T-helper 17 cell (primary cell): ENCODE data around the gene ZFHX2. TPM values are rescaled to one million over a fixed set of nuclear protein-coding genes. Genes with fewer than 3 reads are reported as not detected.

Experiments used
- ATAC-seq: fragments of 150-1000 bp; cut with Tn5 transposase; 2 replicates; pipeline ENCODE4 v1.10.0; 2021; ENCODE audit warnings: mild to moderate bottlenecking, moderate library complexity
- DNase-seq, 3 donors: peaks; one replicate each; pipeline versions ENCODE4 v3.0.0 to v3.0.0-alpha.2; 2020 to 2021
- H3K9me3 ChIP-seq: one replicate; pipeline ENCODE4 v1.7.0; 2013; ENCODE audit warnings: low read length, mild to moderate bottlenecking; ENCODE audit not compliant: control insufficient read depth, poor library complexity, severe bottlenecking
- H3K27ac Mint-ChIP-seq: one replicate; pipeline ENCODE4 v1.8.0; 2022; ENCODE audit warnings: mild to moderate bottlenecking, moderate library complexity, mixed read lengths
- H3K27me3 Mint-ChIP-seq: one replicate; pipeline ENCODE4 v1.8.0; 2022; ENCODE audit warnings: mixed read lengths
- H3K36me3 Mint-ChIP-seq: one replicate; pipeline ENCODE4 v1.8.0; 2022; ENCODE audit warnings: low read depth, mixed read lengths
- H3K4me1 Mint-ChIP-seq: one replicate; pipeline ENCODE4 v1.8.0; 2022; ENCODE audit warnings: mild to moderate bottlenecking, mixed read lengths
- H3K4me3 Mint-ChIP-seq: one replicate; pipeline ENCODE4 v1.8.0; 2022; ENCODE audit warnings: mild to moderate bottlenecking, moderate library complexity, mixed read lengths
- total RNA-seq, 4 donors: library from RNA in 2 of 4; stranded (reverse) in 2 of 4; gene quantifications; one replicate each; pipeline ENCODE4 v1.2.3 and lab custom pipeline; 2022 to 2026

Gene ZFHX2
- total RNA-seq, 2 donors from 2014 or later: 0.16 to 0.27 TPM

DNA sequence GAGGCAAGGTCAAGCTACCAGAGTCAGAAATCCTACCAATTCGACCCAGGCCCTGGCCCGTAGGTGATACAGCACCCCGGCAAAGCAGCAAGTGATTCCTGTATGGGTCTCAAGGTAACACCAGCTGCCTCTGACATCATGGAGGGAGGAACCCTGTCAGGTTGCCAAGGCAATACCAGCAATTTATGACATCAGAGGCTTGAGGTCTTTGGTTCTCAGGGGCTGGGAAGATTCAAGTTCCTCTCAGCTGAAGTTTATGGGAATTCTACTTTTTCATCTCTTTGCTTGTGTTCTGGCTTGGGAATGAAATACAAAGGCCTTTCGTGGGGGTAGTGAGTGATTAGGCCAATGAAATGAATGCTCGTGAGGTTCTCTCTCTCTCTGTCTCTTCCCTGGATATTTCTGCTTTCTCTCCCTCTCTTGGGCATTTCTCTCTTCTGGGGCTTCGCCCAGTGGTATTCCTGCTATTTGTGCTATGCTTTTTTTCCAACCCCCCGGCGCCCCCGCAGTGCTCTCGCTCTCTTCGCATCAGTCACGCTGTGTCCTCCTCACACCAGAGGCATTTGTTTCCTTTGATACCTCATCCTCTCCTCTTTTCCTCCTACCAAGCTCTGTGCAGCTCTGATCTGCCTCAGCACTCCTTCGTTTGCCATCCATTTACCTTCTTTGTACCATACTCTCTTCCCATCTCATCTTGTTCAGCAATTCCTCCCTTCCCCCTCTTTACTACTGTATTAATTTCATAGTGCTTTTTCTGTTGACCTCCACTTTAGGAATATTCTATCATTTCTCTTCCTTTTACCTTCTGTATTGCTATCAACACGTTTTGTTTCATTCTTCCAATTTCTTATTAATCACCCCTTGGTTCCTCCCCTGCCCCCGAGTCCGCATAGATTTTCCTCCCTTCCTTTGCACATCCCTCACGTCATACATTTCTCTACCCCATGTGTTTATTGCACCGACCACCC, 2.9 kb downstream of the ZFHX2 start:
- no peak overlapping the region for H3K4me3 Mint-ChIP-seq
- DNase-seq (no peak), ATAC-seq (no peak)
- H3K4me1 Mint-ChIP-seq: peaks cover 9% of the 10 kb centered on the region
- peaks cover 6% of the 10 kb centered on the region for H3K27me3 Mint-ChIP-seq
- no peak overlapping the region for H3K27ac Mint-ChIP-seq
- peaks cover 2% of the 10 kb centered on the region for H3K36me3 Mint-ChIP-seq
- H3K9me3 ChIP-seq: no peaks in the 10 kb centered on the region

GRCh38 chr14:23547924-23548323, 3.6 kb downstream of the ZFHX2 start:
- ATAC-seq: no peak
- Mint-ChIP-seq H3K36me3 (peaks cover 2% of the 10 kb centered on the region), H3K4me1 (peaks cover 9% of the 10 kb centered on the region), H3K27me3 (peaks cover 6% of the 10 kb centered on the region), H3K4me3 (no peak overlapping the region), H3K27ac (no peak overlapping the region)
- no peak for DNase-seq
- no peaks in the 10 kb centered on the region for H3K9me3 ChIP-seq

DNA sequence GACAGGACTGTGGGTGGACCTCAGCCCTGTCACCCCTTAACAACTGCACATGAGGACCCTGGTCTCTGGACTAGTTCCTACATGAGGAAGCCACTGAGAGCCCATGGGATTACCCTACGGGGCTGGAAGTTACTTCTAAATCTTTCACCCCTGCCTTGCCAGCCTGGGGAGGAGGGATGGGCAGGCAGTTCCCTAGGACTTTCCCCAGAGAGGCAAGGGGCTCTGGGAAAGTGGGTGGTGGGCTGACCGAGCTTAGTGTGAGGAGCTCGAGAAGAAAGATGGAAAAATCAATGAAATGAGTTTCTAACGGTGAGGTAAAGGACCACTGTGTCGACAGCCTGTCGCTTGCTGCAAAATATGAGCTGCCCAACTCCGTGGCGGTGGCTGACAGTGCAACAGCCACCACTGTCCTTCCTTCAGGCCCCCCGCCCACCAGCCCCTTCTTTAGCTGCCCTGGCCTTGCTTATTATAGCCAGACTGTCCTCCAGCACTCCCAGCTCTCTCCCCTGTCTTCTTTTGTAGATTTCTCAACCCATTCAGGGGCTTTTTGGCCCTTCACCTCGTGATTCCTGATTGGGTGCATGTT, 5.0 kb downstream of the ZFHX2 start:
- Mint-ChIP-seq H3K4me3 (no peak overlapping the region), H3K27me3 (peaks cover 14% of the 10 kb centered on the region)

DNA sequence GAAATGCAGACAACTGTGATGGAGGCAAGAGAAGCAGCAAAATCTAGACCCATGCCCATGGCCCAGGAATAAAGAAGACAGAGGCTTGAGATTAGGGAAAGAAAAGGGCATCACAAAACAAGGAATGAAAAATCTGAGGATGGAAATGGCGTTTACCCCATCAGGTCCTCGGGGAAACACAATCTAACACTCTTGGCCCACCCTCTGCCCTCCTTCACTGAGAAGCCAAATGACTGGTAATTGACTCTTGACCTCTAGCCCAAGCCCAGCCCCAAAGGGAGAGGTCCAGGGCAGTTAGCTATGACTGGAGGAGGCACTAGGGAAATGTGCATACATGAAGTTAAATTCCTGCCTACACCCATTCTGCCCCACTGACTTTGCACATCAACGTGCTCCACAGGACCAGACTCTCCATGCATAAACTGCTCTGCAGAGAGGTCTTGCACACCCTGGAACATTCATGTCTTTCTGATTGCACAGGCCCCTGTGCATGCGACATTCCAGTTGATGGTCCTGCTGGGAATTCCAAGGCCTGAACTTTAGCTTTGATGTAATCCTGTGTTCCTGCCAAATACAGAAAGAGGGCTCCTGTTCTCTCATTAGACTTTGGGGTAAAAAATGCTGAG, 5.7 kb downstream of the ZFHX2 start:
- Mint-ChIP-seq H3K27me3 (peaks cover 14% of the 10 kb centered on the region), H3K4me1 (peaks cover 9% of the 10 kb centered on the region), H3K4me3 (no peak overlapping the region), H3K27ac (peak overlapping the region; percentile 16), H3K36me3 (peaks cover 6% of the 10 kb centered on the region)
- DNase-seq (no peak), ATAC-seq (no peak)
- H3K9me3 ChIP-seq: no peaks in the 10 kb centered on the region

More for the DNA sequence above, 5.0 kb downstream of the ZFHX2 start:
- DNase-seq: no peak
- no peak for ATAC-seq
- Mint-ChIP-seq H3K27ac (no peak overlapping the region), H3K4me1 (peaks cover 11% of the 10 kb centered on the region), H3K36me3 (peaks cover 6% of the 10 kb centered on the region)
- H3K9me3 ChIP-seq: no peaks in the 10 kb centered on the region

- peak overlapping the region; percentile 1 for H3K4me3 Mint-ChIP-seq
- H3K36me3 Mint-ChIP-seq: peaks cover 6% of the 10 kb centered on the region
- H3K27me3 Mint-ChIP-seq: peaks cover 14% of the 10 kb centered on the region
- H3K9me3 ChIP-seq: no peaks in the 10 kb centered on the region
- H3K27ac Mint-ChIP-seq: peak overlapping the region; percentile 16
- ATAC-seq: no peak
- DNase-seq: no peak
- H3K4me1 Mint-ChIP-seq: peaks cover 9% of the 10 kb centered on the region
Measured at GRCh38 chr14:23544511-23545447, 6.8 kb downstream of the ZFHX2 start.

DNA sequence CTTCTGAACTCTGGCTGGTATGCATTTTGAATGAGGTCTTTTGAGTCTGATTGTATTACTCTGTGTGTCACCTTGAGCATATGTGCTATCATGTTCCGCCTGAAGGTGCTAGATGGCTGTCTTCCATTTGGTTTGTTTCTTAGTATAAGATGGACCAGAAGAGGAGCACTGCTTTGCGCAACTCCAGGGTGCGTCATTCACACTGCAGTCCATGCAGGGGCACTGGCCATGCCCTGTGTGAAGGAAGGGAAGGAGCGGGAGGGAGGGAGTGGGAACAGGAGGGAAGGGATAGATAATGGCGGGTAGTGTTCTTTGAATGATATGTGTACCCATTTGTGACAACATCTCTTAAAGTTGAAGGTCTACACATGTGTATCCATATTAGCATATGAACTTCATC, 8.2 kb downstream of the ZFHX2 start:
- ATAC-seq: no peak
- no peak for DNase-seq
- Mint-ChIP-seq H3K27ac (no peak overlapping the region), H3K4me1 (peaks cover 17% of the 10 kb centered on the region), H3K36me3 (peaks cover 6% of the 10 kb centered on the region), H3K4me3 (no peak overlapping the region), H3K27me3 (peaks cover 14% of the 10 kb centered on the region)
- H3K9me3 ChIP-seq: no peaks in the 10 kb centered on the region

- ATAC-seq: no peak
- H3K27me3 Mint-ChIP-seq: peaks cover 14% of the 10 kb centered on the region
- no peak overlapping the region for H3K27ac Mint-ChIP-seq
Measured at GRCh38 chr14:23542261-23542660, 9.3 kb downstream of the ZFHX2 start.

GRCh38 chr14:23540141-23540469, 11.5 kb downstream of the ZFHX2 start:
- Mint-ChIP-seq H3K36me3 (peaks cover 4% of the 10 kb centered on the region), H3K27ac (no peak overlapping the region), H3K27me3 (peaks cover 10% of the 10 kb centered on the region), H3K4me1 (peaks cover 13% of the 10 kb centered on the region), H3K4me3 (no peak overlapping the region)
- ATAC-seq: no peak
- no peak for DNase-seq
- H3K9me3 ChIP-seq: no peaks in the 10 kb centered on the region

More at GRCh38 chr14:23542261-23542660, 9.3 kb downstream of the ZFHX2 start:
- Mint-ChIP-seq H3K36me3 (peaks cover 6% of the 10 kb centered on the region), H3K4me1 (peaks cover 17% of the 10 kb centered on the region), H3K4me3 (no peak overlapping the region)
- no peak for DNase-seq
- no peaks in the 10 kb centered on the region for H3K9me3 ChIP-seq

DNA sequence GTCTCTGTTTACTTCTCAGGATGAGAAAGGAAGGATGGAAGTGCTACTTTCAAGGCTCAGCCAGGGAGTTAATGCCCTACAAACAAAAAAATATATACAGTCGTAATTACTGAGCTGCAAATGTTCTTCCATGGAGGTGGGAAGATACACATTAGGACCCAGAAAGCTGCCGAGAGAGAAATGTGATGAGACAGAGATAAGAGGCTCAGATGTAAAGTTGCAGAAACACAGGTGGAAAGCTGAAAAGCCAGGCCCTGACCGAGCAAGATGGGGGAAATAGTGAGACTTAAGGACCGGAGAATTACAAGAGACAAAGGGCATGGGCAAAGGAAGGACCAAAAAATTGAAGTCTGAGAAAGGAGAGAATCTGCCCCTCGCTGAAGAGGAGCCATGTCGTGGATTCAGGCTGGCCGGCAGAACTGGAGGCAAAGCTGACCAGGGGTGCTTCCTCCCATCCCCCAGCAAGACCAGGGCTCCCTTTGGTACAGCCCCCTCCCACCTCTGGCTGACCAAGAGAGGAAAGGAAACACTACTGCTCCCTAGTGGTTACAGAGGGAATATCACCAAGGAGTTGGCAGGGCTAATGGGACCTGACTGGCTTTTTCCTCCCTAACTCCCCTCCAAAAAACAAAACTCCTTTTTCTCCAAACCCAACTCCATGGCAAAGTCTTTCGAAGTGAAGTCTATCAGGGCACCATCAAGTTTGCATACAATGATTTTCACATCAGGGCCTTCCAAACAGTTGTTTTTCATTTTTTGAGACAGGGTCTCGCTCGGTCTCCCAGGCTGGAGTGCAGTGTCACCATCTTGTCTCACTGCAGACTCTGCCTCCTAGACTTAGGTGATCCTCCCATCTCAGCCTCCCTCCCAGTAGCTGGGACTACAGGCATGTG, 12.1 kb downstream of the ZFHX2 start:
- Mint-ChIP-seq H3K4me3 (no peak overlapping the region), H3K27ac (no peak overlapping the region), H3K27me3 (peaks cover 8% of the 10 kb centered on the region), H3K4me1 (peaks cover 13% of the 10 kb centered on the region), H3K36me3 (peaks cover 4% of the 10 kb centered on the region)
- peak; percentile 68 for ATAC-seq
- H3K9me3 ChIP-seq: no peaks in the 10 kb centered on the region
- peak in 1 of 3 donors; percentile 16 for DNase-seq

- Mint-ChIP-seq H3K4me1 (peaks cover 13% of the 10 kb centered on the region), H3K4me3 (no peak overlapping the region), H3K27me3 (peaks cover 8% of the 10 kb centered on the region), H3K27ac (no peak overlapping the region), H3K36me3 (peaks cover 4% of the 10 kb centered on the region)
- ATAC-seq: no peak
- DNase-seq: no peak
- no peaks in the 10 kb centered on the region for H3K9me3 ChIP-seq
Measured at GRCh38 chr14:23538785-23539184, 12.8 kb downstream of the ZFHX2 start.

DNA sequence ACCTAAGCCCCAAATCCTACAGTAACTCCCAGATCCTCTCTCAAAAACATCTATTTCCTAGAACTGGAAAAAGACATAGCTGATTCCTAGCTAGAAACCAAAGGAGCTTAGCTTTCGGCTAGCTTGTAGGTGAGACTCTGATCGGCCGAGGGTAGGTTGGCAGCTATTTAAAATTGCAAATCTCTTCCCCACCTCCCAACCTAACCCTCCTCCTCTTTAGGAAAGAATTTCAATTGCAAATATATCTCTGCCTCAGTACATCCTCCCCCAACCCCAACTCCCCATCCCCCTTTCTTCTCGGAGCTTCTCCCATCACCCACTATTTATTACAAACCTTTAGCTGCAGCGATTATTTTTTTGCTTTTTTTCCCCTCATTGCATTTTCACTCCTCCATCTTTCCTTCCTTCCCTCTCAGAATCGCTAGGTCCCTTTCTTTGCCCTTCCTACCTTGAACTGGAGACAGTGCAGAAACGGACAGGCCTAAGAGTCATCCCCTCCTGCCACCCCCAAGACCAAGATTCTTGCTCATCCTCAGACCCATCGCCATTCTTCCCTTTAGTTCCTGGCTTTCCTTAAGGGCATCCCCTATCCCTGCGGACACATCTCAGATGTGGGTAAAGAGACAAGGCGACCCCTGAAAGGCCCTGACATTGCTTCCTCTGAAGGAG, 13.4 kb downstream of the ZFHX2 start:
- DNase-seq: no peak
- no peak for ATAC-seq
- no peaks in the 10 kb centered on the region for H3K9me3 ChIP-seq
- Mint-ChIP-seq H3K27ac (no peak overlapping the region), H3K4me1 (peaks cover 13% of the 10 kb centered on the region), H3K36me3 (peaks cover 4% of the 10 kb centered on the region), H3K27me3 (peaks cover 8% of the 10 kb centered on the region), H3K4me3 (no peak overlapping the region)
